ENCODE measurements around the gene GUSB.

The GUSB gene

GRCh38 chr7:65979583-65980477, 2.2 kb downstream of the GUSB start:
- Histone ChIP-seq H3K9me3 (ENCODE audit: control insufficient read depth, insufficient read depth, low read length) (no peaks in the 10 kb centered on the region), H3K4me1 (ENCODE audit: control insufficient read depth, low read length) (peaks cover 16% of the 10 kb centered on the region), H3K4me3 (ENCODE audit: low read length) (peak overlapping the region; percentile 86), H4K20me1 (ENCODE audit: control insufficient read depth, insufficient read depth, low read depth, low read length) (peaks cover 13% of the 10 kb centered on the region), H3K4me2 (ENCODE audit: low read length) (peak overlapping the region; percentile 62), H3F3A (ENCODE audit: control insufficient read depth, insufficient read depth) (no peaks in the 10 kb centered on the region), H3K9me2 (replicated peaks; ENCODE audit: control insufficient read depth, low read length) (no peaks in the 10 kb centered on the region), H3K27ac (ENCODE audit: low read depth, low read length) (no peak overlapping the region), H3K27me3 (ENCODE audit: control insufficient read depth, low read length) (no peaks in the 10 kb centered on the region), H3K36me3 (ENCODE audit: control insufficient read depth, low read length) (peaks cover 47% of the 10 kb centered on the region), H3K79me2 (ENCODE audit: control insufficient read depth, low read length) (peaks cover 47% of the 10 kb centered on the region)
- TF ChIP-seq, protein P1, sequence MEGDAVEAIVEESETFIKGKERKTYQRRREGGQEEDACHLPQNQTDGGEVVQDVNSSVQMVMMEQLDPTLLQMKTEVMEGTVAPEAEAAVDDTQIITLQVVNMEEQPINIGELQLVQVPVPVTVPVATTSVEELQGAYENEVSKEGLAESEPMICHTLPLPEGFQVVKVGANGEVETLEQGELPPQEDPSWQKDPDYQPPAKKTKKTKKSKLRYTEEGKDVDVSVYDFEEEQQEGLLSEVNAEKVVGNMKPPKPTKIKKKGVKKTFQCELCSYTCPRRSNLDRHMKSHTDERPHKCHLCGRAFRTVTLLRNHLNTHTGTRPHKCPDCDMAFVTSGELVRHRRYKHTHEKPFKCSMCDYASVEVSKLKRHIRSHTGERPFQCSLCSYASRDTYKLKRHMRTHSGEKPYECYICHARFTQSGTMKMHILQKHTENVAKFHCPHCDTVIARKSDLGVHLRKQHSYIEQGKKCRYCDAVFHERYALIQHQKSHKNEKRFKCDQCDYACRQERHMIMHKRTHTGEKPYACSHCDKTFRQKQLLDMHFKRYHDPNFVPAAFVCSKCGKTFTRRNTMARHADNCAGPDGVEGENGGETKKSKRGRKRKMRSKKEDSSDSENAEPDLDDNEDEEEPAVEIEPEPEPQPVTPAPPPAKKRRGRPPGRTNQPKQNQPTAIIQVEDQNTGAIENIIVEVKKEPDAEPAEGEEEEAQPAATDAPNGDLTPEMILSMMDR (IDR thresholded peaks at IDR 0.05; ENCODE audit: low read depth, low read length, poor library complexity, severe bottlenecking) = no peak

DNA sequence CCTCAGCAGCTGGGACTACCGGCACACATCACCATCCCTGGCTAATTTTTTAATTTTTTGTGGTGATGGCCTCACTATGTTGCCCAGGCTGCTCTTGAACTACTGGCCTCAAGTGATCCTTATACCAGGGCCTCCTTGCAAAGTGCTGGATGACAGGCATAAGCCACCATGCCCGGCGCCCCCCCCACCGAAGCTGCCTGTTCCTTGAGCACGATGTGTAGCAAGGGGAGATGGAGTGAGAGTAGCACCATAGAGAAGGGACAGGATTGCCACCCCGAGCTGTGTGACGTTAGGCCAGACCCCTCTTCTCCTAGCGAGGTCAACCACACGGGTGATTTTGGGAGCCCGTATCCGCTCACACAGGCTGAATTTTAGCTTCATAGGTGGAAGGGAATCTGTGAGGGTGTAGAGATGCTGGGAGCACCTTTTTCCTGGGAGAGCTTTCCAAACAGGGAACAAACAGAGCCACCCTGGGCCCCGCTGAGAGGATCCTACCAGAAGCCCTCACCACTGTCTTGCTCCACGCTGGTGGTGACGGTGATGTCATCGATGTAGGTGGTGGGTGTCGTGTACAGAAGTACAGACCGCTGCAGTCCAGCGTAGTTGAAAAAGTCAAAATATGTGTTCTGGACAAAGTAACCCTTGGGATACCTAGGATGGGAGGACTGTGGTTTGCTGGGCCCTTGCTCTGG, 3.0 kb downstream of the GUSB start:
- H4K20me1 ChIP-seq (ENCODE audit: control insufficient read depth, insufficient read depth, low read depth, low read length) = peaks cover 13% of the 10 kb centered on the region
- no peak overlapping the region for H3K4me3 ChIP-seq (ENCODE audit: low read length)
- TF ChIP-seq, protein P1 (IDR thresholded peaks at IDR 0.05; ENCODE audit: low read depth, low read length, poor library complexity, severe bottlenecking) = no peak
- no peak for TF ChIP-seq EZH2phosphoT487 (IDR thresholded peaks at IDR 0.05; ENCODE audit: borderline replicate concordance, low read length)
- no peak overlapping the region for H3K27ac ChIP-seq (ENCODE audit: low read depth, low read length)
- H3K36me3 ChIP-seq (ENCODE audit: control insufficient read depth, low read length) = peaks cover 55% of the 10 kb centered on the region
- no peaks in the 10 kb centered on the region for H3K9me2 ChIP-seq (replicated peaks; ENCODE audit: control insufficient read depth, low read length)
- H3K4me2 ChIP-seq (ENCODE audit: low read length) = no peak overlapping the region
- no peaks in the 10 kb centered on the region for H3K9me3 ChIP-seq (ENCODE audit: control insufficient read depth, insufficient read depth, low read length)
- no peaks in the 10 kb centered on the region for H3K27me3 ChIP-seq (ENCODE audit: control insufficient read depth, low read length)
- H3K79me2 ChIP-seq (ENCODE audit: control insufficient read depth, low read length) = peaks cover 47% of the 10 kb centered on the region
- H3F3A ChIP-seq (ENCODE audit: control insufficient read depth, insufficient read depth) = no peaks in the 10 kb centered on the region
- peaks cover 16% of the 10 kb centered on the region for H3K4me1 ChIP-seq (ENCODE audit: control insufficient read depth, low read length)

DNA sequence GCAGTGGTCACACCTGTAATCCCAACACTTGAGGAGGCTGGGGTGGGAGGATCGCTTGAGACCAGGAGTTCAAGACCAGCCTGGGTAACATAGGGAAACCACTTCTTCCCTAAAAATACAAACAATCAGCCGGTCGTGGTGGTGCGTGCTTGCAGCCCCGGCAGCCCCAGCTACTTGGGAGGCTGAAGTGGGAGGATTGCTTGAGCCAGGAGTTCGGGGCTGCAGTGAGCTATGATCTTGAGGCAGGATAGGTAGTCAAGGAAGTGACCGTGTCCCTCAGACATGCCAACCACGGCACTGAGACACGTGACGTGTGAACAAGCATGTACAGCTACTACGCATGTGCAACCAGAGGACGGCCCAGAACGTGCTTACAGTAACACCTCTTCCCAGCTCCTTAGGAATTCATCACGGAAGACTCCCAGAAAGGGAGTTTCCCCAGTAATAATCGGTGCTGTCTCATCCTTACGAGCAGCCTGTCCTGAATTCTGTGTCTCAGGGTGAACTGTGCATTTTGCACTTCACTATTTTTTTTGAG, 5.3 kb downstream of the GUSB start:
- H3K36me3 ChIP-seq (ENCODE audit: control insufficient read depth, low read length) = peaks cover 77% of the 10 kb centered on the region
- no peak overlapping the region for H3K4me2 ChIP-seq (ENCODE audit: low read length)
- H4K20me1 ChIP-seq (ENCODE audit: control insufficient read depth, insufficient read depth, low read depth, low read length) = peaks cover 13% of the 10 kb centered on the region

More for the DNA sequence above, 5.3 kb downstream of the GUSB start:
- Histone ChIP-seq H3F3A (ENCODE audit: control insufficient read depth, insufficient read depth) (no peaks in the 10 kb centered on the region), H3K9me2 (replicated peaks; ENCODE audit: control insufficient read depth, low read length) (no peaks in the 10 kb centered on the region), H3K9me3 (ENCODE audit: control insufficient read depth, insufficient read depth, low read length) (no peaks in the 10 kb centered on the region), H3K27me3 (ENCODE audit: control insufficient read depth, low read length) (no peaks in the 10 kb centered on the region), H3K79me2 (ENCODE audit: control insufficient read depth, low read length) (peaks cover 40% of the 10 kb centered on the region), H3K27ac (ENCODE audit: low read depth, low read length) (no peak overlapping the region), H3K4me1 (ENCODE audit: control insufficient read depth, low read length) (peaks cover 8% of the 10 kb centered on the region), H3K4me3 (ENCODE audit: low read length) (no peak overlapping the region)
- TF ChIP-seq, protein P1 (IDR thresholded peaks at IDR 0.05; ENCODE audit: low read depth, low read length, poor library complexity, severe bottlenecking) = no peak
- TF ChIP-seq EZH2phosphoT487 (IDR thresholded peaks at IDR 0.05; ENCODE audit: borderline replicate concordance, low read length) = no peak
